GM23248 (cell line): ENCODE results near the gene SELENOI. TPM values are rescaled to one million over a fixed set of nuclear protein-coding genes. Genes with fewer than 3 reads are reported as not detected.

Experiments used
- DNase-seq: peaks from one replicate; pipeline ENCODE4 v3.0.0-alpha.2; 2015
- H2AFZ ChIP-seq: fragments of 200-600 bp; sonication (generic); 2 replicates; pipeline ENCODE4 v1.6.1; 2016; ENCODE audit warnings: antibody characterized with exemption
- H3F3A ChIP-seq: fragments of 200-600 bp; sonication (generic); 2 replicates; pipeline ENCODE4 v1.6.1; 2016; ENCODE audit warnings: mild to moderate bottlenecking, antibody characterized with exemption, mixed run types; ENCODE audit not compliant: insufficient read depth
- H3K27ac ChIP-seq: fragments of 200-600 bp; sonication (generic); 2 replicates; pipeline ENCODE4 v1.5.1; 2016; ENCODE audit warnings: mild to moderate bottlenecking
- H3K27me3 ChIP-seq: fragments of 200-600 bp; sonication (generic); replicated peaks from 2 replicates; pipeline ENCODE4 v1.6.1; 2016; ENCODE audit warnings: mild to moderate bottlenecking; ENCODE audit not compliant: insufficient read depth
- H3K36me3 ChIP-seq: fragments of 200-600 bp; sonication (generic); 2 replicates; pipeline ENCODE4 v1.6.1; 2016; ENCODE audit warnings: low read depth, mild to moderate bottlenecking
- H3K4me1 ChIP-seq: fragments of 200-600 bp; sonication (generic); 2 replicates; pipeline ENCODE4 v1.6.1; 2016; ENCODE audit warnings: mild to moderate bottlenecking; ENCODE audit not compliant: insufficient read depth
- H3K4me2 ChIP-seq: fragments of 200-600 bp; sonication (generic); one replicate; pipeline ENCODE4 v1.6.1; 2016; ENCODE audit warnings: mild to moderate bottlenecking; ENCODE audit not compliant: unreplicated experiment
- H3K4me3 ChIP-seq: fragments of 200-600 bp; sonication (generic); 2 replicates; pipeline ENCODE4 v1.5.1; 2016; ENCODE audit warnings: mild to moderate bottlenecking
- H3K79me2 ChIP-seq: fragments of 200-600 bp; sonication (generic); 2 replicates; pipeline ENCODE4 v1.6.1; 2016; ENCODE audit warnings: mild to moderate bottlenecking; ENCODE audit not compliant: insufficient read depth
- H3K9ac ChIP-seq: fragments of 200-600 bp; sonication (generic); 2 replicates; pipeline ENCODE4 v1.6.1; 2016; ENCODE audit warnings: mild to moderate bottlenecking
- H3K9me2 ChIP-seq: fragments of 200-600 bp; sonication (generic); 2 replicates; pipeline ENCODE4 v1.6.1; 2016; ENCODE audit warnings: mixed run types, mild to moderate bottlenecking, moderate library complexity; ENCODE audit not compliant: insufficient read depth
- H3K9me3 ChIP-seq: fragments of 200-600 bp; sonication (generic); one replicate; pipeline ENCODE4 v1.6.1; 2017; ENCODE audit warnings: low read depth
- H4K20me1 ChIP-seq: fragments of 200-600 bp; sonication (generic); 2 replicates; pipeline ENCODE4 v1.6.0; 2016; ENCODE audit not compliant: insufficient read depth
- EZH2 ChIP-seq: fragments of 200-600 bp; sonication (generic); IDR thresholded peaks from 2 replicates; pipeline ENCODE4 v1.6.1; 2018; ENCODE audit warnings: antibody characterized with exemption, mild to moderate bottlenecking; ENCODE audit not compliant: insufficient read depth, poor library complexity, severe bottlenecking
- EZH2phosphoT487 ChIP-seq: fragments of 200-600 bp; sonication (generic); IDR thresholded peaks from 2 replicates; pipeline ENCODE4 v1.6.1; 2018; ENCODE audit warnings: antibody characterized with exemption, moderate library complexity, mild to moderate bottlenecking, low read depth; ENCODE audit not compliant: insufficient read depth
- WGBS, 2 experiments: methylation state at CpG; one replicate each; pipeline ENCODE4 v1.1.6; 2015 to 2017; ENCODE audit warnings: low lambda C conversion rate in 2 of 2, low coverage in 1 of 2; ENCODE audit errors: missing lambda C conversion rate in 2 of 2; 5-methylcytosine and 5-hydroxymethylcytosine counted together
- in situ Hi-C: fragments of 300-500 bp; cut with MboI; formaldehyde crosslinking; loops from 2 replicates; pipeline ENCODE4 v1.15.0; 2020
- polyA plus RNA-seq: library from polyadenylated mRNA; unstranded; fragments of >200 nt; fragmentation: Nextera tagmentation; extraction: Ambion mirVana; gene quantifications from 2 replicates; pipeline ENCODE4 v1.2.1, GENCODE V29; 2016
- total RNA-seq: library from RNA; depleted of rRNA; stranded (reverse); fragments of >200 nt; shearing (Covaris generic); gene quantifications from 2 replicates; pipeline ENCODE4 v1.2.3, GENCODE V29; 2014

Gene SELENOI
- total and polyA plus RNA-seq, 2 experiments from 2014 or later = 3.6 to 19.8 TPM

DNA sequence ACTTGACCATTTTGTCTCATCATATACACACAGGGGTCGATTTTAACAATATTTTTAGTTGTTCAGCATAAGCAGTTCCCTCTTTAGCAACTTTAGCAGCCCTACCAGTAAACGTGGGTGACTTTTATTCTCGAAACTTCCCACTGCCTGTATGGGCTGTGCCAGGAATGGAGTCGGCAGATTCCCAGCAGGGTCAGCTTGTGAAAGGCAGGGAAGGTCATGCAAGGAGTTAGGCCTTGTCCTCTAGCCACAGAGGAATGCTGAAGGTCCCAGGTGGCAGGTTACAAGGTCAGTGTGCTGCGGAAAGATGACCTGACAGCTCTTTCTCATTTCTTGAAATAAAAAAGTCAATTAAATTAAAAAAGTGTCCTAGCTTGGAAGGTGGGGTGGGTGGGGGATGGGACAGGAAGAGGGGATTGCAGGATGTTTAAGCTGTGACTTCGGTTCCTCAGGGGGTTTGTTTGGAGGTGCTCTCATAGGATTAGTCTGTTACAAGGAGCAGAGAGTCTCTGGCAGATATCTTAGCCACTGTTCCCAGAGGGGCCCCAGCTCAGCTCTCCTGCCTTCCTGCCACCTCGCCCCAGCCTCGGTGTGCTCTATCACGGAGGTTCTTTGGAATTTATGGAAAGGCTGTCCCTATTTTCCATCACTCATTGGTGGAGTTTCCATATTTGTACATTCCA, 77.1 kb downstream of the SELENOI start:
- DNase-seq = no peak
- Histone ChIP-seq H3K4me2 (no peak overlapping the region), H3K4me3 (no peak overlapping the region), H4K20me1 (no peaks in the 10 kb centered on the region), H3K9ac (no peak overlapping the region), H3K9me2 (no peaks in the 10 kb centered on the region), H3F3A (no peaks in the 10 kb centered on the region), H3K4me1 (no peaks in the 10 kb centered on the region), H3K79me2 (no peaks in the 10 kb centered on the region), H2AFZ (no peak overlapping the region), H3K27me3 (peaks cover 7% of the 10 kb centered on the region; the same call in 1 of the 2 replicates), H3K27ac (no peak overlapping the region), H3K9me3 (no peaks in the 10 kb centered on the region), H3K36me3 (no peaks in the 10 kb centered on the region)
- WGBS, 2 experiments = 51 to 52% methylated on average over 8 to 9 of the region's 9 CpGs
- TF ChIP-seq EZH2 (no peak), EZH2phosphoT487 (no peak)
- in situ Hi-C loops = no loop called here

- Histone ChIP-seq H3K4me2 (no peak overlapping the region), H3K4me3 (no peak overlapping the region), H3K79me2 (no peaks in the 10 kb centered on the region), H3K27ac (no peak overlapping the region), H2AFZ (no peak overlapping the region), H3K9me3 (no peaks in the 10 kb centered on the region), H4K20me1 (no peaks in the 10 kb centered on the region), H3K9ac (no peak overlapping the region), H3K27me3 (peaks cover 7% of the 10 kb centered on the region; the same call in 1 of the 2 replicates), H3F3A (no peaks in the 10 kb centered on the region), H3K9me2 (no peaks in the 10 kb centered on the region), H3K36me3 (no peaks in the 10 kb centered on the region), H3K4me1 (no peaks in the 10 kb centered on the region)
- in situ Hi-C loops = no loop called here
- WGBS, 2 experiments = 79% methylated on average over 9 of the region's 9 CpGs
- DNase-seq = no peak
- no peak for TF ChIP-seq EZH2phosphoT487
- TF ChIP-seq EZH2 = no peak
Observed at GRCh38 chr2:26423750-26424149, 77.8 kb downstream of the SELENOI start.

- H4K20me1 ChIP-seq = no peaks in the 10 kb centered on the region
- H3K27ac ChIP-seq = no peak overlapping the region
- H2AFZ ChIP-seq = no peak overlapping the region
- DNase-seq = no peak
- TF ChIP-seq EZH2phosphoT487 = no peak
- no peak for TF ChIP-seq EZH2
- H3K9ac ChIP-seq = no peak overlapping the region
- H3K4me2 ChIP-seq = no peak overlapping the region
- H3K79me2 ChIP-seq = no peaks in the 10 kb centered on the region
- no peaks in the 10 kb centered on the region for H3K9me2 ChIP-seq
- WGBS, 2 experiments = 41 to 51% methylated on average over 3 of the region's 3 CpGs
- no peaks in the 10 kb centered on the region for H3K9me3 ChIP-seq
- H3K4me1 ChIP-seq = no peaks in the 10 kb centered on the region
- H3K4me3 ChIP-seq = no peak overlapping the region
- H3F3A ChIP-seq = no peaks in the 10 kb centered on the region
- in situ Hi-C loops = no loop called here
- H3K27me3 ChIP-seq = peaks cover 4% of the 10 kb centered on the region; the same call in 1 of the 2 replicates
- no peaks in the 10 kb centered on the region for H3K36me3 ChIP-seq
Observed at GRCh38 chr2:26424221-26424620, 78.3 kb downstream of the SELENOI start.

GRCh38 chr2:26428846-26429245, 82.9 kb downstream of the SELENOI start:
- H2AFZ ChIP-seq = no peak overlapping the region
- WGBS, 2 experiments = 82 to 88% methylated on average over 2 of the region's 2 CpGs
- H3K79me2 ChIP-seq = no peaks in the 10 kb centered on the region

More at GRCh38 chr2:26428846-26429245, 82.9 kb downstream of the SELENOI start:
- no peak overlapping the region for H3K4me3 ChIP-seq
- H3K36me3 ChIP-seq = no peaks in the 10 kb centered on the region
- no peaks in the 10 kb centered on the region for H3K9me2 ChIP-seq
- no peaks in the 10 kb centered on the region for H3K27me3 ChIP-seq
- H4K20me1 ChIP-seq = no peaks in the 10 kb centered on the region
- in situ Hi-C loops = no loop called here
- no peak overlapping the region for H3K27ac ChIP-seq
- no peak for TF ChIP-seq EZH2
- no peak for TF ChIP-seq EZH2phosphoT487
- no peaks in the 10 kb centered on the region; the same call in 1 of the 2 replicates for H3K4me1 ChIP-seq
- DNase-seq = no peak
- no peaks in the 10 kb centered on the region for H3K9me3 ChIP-seq
- H3K4me2 ChIP-seq = no peak overlapping the region
- H3K9ac ChIP-seq = no peak overlapping the region
- peaks cover 3% of the 10 kb centered on the region; the same call in 1 of the 2 replicates for H3F3A ChIP-seq
